NB4 (cell line): ENCODE results near the gene SPON1.

Experiments
- DNase-seq: peaks from one replicate; pipeline ENCODE4 v3.0.0; 2010; ENCODE audit warnings: low read depth
- H3K4me3 ChIP-seq: one replicate; pipeline ENCODE4 v1.5.1; 2011; ENCODE audit warnings: mild to moderate bottlenecking, low read depth, low read length, moderate library complexity
- CTCF ChIP-seq: IDR thresholded peaks from one replicate; pipeline ENCODE4 v1.5.1; 2012; ENCODE audit warnings: low read depth, low read length
- MYC ChIP-seq: IDR thresholded peaks from 2 replicates; pipeline ENCODE4 v1.6.1; 2011; ENCODE audit warnings: low read depth, low read length
- POLR2A ChIP-seq: IDR thresholded peaks from 2 replicates; pipeline ENCODE4 v1.6.1; 2011; ENCODE audit warnings: mild to moderate bottlenecking; ENCODE audit not compliant: insufficient read length; ENCODE audit errors: extremely low read depth
- TF ChIP-seq, protein P1 (sequence below): IDR thresholded peaks from 2 replicates; pipeline ENCODE4 v1.6.1; 2011; ENCODE audit warnings: low read depth, low read length

SPON1 gene

GRCh38 chr11:14312736-14313438 is 350.4 kb downstream of the SPON1 start:
- TF ChIP-seq MYC (no peak), CTCF (no peak), POLR2A (no peak)
- TF ChIP-seq, protein P1, sequence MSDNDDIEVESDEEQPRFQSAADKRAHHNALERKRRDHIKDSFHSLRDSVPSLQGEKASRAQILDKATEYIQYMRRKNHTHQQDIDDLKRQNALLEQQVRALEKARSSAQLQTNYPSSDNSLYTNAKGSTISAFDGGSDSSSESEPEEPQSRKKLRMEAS = no peak
- no peak for DNase-seq
- no peak overlapping the region for H3K4me3 ChIP-seq

- H3K4me3 ChIP-seq = no peak overlapping the region
- TF ChIP-seq POLR2A (no peak), MYC (no peak), CTCF (no peak)
- TF ChIP-seq, protein P1 = no peak
- no peak for DNase-seq
Measured at GRCh38 chr11:14314127-14314526, 351.6 kb downstream of the SPON1 start.

- H3K4me3 ChIP-seq = no peak overlapping the region
- DNase-seq = no peak
- TF ChIP-seq CTCF = no peak
- no peak for TF ChIP-seq POLR2A
- TF ChIP-seq, protein P1 = no peak
- no peak for TF ChIP-seq MYC
Measured at GRCh38 chr11:14315130-14315529, 352.6 kb downstream of the SPON1 start.
